Measurements from ENCODE around the gene MAMSTR.
A peak's percentile ranks its signal among the peaks of the same experiment; 100 is the strongest.
"Not testable (repeated sequence)": the region's sequence is repeated elsewhere in the genome, so short reads cannot be mapped to it uniquely, and the experiment has no call there.

Gene MAMSTR

DNA sequence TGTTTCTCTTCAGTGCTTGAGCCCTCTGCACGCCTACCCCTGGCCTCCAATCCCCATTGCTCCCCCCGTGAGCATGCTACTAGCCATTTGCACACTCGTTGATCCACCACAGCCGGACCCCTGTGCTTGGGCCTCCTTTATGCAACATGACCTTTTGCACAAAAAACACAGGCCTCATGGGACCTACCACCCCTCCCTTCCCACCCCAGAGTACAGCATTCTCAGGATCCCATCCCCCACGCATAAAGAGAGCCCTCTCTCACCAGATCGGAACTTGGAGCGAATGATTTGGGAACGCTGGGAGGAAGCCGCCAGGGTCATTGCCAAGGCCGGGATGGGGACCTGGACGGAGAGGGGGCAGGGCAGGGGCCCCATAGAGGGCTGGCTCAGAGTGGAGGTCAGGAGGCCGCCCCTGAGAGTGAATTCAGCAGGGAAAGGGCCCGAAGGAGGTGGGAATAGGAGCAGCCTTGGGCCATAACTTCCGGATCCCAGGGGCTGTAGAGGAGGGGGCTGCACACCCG, 754 bp downstream of the MAMSTR start:
- no peak for DNase-seq (ENCODE audit: low spot score)

DNA sequence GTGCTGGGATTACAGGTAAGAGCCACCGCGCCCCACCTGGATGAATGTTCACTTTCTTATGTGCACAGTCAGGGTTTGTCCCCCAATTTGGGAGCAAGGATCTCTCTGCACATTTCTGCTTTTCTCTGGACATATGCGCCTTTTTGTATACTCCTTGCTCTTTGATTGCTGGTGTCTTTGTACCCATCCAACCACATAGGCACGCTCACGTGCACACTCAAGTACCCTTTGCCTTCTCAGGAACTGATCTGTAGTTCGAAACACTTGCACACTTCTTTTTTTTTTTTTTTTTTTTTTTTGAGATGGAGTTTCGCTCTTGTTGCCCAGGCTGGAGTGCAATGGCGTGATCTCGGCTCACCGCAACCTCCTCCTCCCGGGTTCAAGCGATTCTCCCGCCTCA, 1.4 kb downstream of the MAMSTR start:
- not testable (repeated sequence) for DNase-seq (ENCODE audit: low spot score)

DNA sequence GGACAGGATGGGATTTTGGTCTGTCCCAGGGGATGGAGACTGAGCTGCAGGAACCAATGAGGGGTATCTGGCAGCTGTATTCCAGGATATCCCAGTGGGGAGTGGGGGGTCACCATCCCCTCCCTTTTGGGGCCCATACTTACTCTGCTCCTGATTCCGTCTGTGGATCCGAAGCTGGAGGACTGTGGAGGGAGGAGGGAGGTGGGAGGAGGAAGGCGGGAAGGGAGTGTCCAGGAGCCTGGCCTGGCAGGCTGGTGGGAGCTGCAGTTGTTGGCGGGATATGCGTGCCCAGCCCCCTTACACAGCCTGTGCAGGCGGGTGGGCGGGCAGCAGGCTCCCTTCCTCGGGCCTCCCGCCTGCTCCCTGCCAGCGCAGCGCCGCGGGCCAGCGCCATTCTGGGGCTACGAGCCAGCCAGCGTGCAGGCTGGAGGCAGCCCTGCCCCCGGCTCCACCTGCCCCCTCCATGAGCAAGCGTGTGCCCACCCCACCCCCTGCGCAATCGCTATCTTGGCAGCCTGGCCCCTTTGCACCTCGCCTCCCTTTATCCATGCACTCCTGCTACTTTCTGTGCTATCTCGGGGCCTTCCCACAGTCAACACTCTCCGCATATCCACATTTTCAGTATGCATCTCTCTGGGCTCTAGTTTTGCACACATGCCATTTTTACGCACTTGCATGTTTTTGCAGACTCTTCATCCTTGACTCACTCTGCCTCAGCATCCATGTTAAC, 2.8 kb downstream of the MAMSTR start:
- peak; percentile 61 for DNase-seq (ENCODE audit: low spot score)

- peak; percentile 27 for DNase-seq (ENCODE audit: low spot score)
These were observed 3.8 kb downstream of the MAMSTR start for GRCh38 chr19:48715681-48716171.

GRCh38 chr19:48714759-48715675, 4.5 kb downstream of the MAMSTR start:
- DNase-seq (ENCODE audit: low spot score), result no peak

DNA sequence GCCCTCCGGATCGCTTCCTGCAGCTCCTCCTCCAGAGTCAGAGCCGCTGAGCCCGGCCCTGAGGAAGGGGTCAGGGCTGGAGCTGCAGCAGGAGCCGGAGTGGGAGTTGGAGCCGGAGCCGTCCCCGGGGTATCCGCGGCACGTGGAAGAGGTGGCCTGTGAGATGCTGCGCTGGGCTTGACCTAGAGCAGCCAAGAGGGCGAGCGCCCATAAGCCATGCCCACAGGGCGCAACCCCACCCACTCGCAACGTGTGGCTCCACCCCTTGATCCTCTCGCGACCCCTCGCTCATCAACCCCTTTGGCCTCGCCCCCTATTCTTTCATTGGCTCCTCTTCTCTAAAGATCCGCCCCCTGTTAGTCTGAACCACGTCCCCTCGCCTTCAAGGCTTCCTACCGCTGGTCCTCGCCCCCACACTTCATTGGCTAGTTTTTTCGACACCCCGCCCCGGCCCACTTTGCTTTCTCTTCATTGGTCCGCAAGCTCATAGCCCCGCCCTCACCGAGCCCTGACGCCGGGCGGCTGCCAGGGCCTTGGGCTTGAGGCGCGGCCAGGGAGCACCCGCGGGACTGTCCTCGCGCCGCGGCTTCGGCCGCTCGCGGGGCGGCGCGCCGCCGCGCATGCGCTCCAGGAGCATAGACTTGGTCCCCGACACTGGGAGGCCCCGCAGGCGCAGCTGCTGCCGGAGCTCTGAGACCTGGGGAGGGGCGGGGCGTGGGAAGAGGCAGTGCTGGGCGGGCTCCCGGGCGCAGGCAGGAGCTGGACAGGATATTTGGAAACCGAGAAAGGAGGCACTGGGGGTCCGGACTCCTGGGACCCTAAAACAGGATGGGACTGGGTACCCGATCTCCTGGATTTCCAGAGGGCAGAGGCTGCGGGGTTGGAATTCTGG, 5.4 kb downstream of the MAMSTR start:
- peak; percentile 100 for DNase-seq (ENCODE audit: low spot score)

DNA sequence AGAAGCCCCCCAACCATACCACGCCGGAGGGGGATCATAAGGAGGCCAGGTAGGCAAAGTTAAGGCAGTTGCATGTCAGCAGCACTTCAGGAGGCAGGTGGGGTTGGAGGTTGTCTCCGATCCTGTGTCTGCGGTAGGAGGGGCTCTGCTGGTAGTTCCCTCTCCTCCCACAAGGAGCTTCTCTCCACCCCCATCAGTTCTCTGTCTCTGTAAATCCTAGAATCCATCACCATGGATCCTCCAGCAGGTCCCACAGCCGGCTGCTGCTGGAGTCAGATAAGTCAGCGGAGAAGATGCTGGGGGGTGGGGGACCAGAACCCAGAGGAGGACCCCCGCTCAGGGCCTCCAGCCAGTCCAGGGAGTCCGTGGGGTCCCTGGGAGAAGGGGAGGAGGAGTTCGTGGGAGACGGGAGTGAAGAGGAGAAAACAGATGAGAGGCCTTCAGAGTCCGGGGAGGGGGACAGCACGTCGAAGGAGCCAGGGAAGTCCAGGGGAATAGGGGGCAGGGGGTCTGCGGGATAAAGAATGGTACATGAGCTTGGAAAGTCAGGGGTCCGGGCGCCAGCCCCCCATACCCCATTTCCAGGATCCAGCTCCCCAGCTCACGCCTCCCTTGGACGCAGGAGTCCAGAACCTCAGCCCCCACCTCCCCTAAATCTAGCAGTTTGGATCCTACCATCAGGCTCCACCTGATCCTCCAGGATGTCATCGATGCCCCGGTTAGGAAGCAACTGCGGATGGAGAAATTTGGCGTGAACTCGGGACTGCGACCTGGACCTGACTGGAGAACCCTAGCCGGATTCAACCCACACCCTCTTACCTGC, 6.3 kb downstream of the MAMSTR start:
- no peak for DNase-seq (ENCODE audit: low spot score)

- no peak for DNase-seq (ENCODE audit: low spot score)
These were observed 8.3 kb downstream of the MAMSTR start for GRCh38 chr19:48711106-48711662.

DNA sequence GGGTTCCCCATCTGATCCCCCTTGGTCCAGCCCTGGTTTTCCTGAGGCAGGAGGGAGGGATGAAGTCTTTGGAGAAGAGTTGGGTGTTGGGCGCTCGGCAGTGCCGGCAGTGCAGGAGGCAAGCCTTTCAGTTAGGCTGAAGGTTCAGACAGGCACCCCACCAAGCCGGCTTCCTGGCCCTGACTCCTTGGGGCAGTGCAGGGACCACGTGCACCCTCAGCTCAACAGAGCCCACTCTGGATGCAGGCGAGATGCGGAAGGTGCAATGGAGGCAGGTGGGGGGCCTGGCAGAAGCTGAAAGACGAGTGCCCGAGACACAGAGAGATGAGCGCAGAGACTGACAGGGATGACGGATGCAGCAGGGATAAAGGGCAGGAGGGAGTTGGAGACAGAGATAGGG, 11.1 kb downstream of the MAMSTR start:
- no peak for DNase-seq (ENCODE audit: low spot score)

DNA sequence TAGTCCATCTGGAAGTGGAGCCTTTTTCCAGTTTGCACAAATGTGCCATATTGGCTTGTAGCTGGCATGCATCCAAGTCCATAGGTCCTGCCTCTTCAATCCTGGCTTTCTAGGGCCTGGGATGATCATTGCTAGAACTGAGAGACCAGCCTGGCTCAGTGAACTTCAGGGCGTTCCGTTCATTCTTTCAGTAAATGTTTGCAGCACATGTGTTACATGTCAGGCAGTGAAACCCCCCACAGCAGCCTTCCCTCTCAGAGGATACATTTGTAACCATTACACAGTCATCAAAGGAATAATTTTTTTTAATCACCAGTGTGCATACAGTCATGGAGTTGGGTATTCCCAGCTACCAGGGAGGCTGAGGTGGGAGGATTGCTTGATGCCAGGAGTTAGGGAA, 14.1 kb downstream of the MAMSTR start:
- DNase-seq (ENCODE audit: low spot score), result no peak

GRCh38 chr19:48703316-48703715, 16.2 kb downstream of the MAMSTR start:
- no peak for DNase-seq (ENCODE audit: low spot score)

- no peak for DNase-seq (ENCODE audit: low spot score)
These were observed 16.8 kb downstream of the MAMSTR start for GRCh38 chr19:48702701-48703100.

DNA sequence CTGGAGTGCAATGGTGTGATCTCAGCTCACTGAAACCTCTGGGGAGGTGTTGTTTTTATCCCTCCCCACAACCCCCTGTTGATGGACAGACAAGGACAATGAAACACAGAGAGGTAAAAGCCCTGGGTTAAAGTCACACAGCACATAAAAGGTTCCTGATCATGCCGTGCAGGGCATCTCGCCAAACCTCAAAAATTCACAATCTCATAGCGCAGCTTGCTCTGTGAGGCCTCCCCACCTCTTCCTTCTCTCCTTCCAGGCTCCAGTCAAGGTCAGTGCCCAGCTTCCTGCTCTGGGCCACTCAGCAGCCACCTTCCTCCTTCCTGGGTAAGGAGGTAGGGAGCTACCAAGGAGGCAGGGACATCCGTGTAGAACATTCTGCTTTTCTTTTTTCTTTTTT, 21.5 kb downstream of the MAMSTR start:
- peak; percentile 71 for DNase-seq (ENCODE audit: low spot score)

- peak; percentile 38 for DNase-seq (ENCODE audit: low spot score)
These were observed 23.0 kb downstream of the MAMSTR start for GRCh38 chr19:48696353-48697010.

GRCh38 chr19:48695743-48696352, 23.7 kb downstream of the MAMSTR start, which contains the start of gene FUT2:
TSS of gene FUT2 (plus strand) at chr19:48695971. CDS start at chr19:48702957, 6,986 bp downstream.
- DNase-seq (ENCODE audit: low spot score), result no peak

DNA sequence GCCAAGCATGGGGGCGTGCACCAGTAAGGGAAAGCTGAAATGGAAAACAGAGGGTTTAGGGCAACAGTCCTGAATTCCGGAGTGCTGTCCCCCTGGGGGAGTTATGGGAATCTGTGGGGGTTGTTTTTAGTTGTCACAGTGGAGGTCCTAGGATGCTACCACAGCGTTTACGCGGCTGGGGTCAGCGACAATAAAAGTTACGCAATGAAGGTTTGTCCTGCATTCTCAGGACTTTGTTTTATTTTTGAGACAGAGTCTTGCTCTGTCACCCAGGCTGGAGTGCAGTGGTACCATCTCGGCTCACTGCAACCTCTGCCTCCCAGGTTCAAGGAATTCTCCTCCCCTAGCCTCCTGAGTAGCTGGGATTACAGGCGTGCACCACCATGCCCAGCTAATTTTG, 25.9 kb downstream of the MAMSTR start:
- not testable (repeated sequence) for DNase-seq (ENCODE audit: low spot score)

GRCh38 chr19:48689449-48689848, 30.1 kb downstream of the MAMSTR start:
- DNase-seq (ENCODE audit: low spot score), result no peak

GRCh38 chr19:48687776-48688175, 31.7 kb downstream of the MAMSTR start:
- DNase-seq (ENCODE audit: low spot score), result no peak

- DNase-seq (ENCODE audit: low spot score), result not testable (repeated sequence)
These were observed 32.9 kb downstream of the MAMSTR start for GRCh38 chr19:48686637-48687036.
